HG03175 (cell line): Measurements from ENCODE around the gene IQCK.

Source experiments
- ATAC-seq: cut with Tn5 transposase; IDR thresholded peaks from one replicate; pipeline ENCODE4 v1.9.1; 2021; ENCODE audit warnings: mild to moderate bottlenecking, moderate library complexity; ENCODE audit not compliant: unreplicated experiment

The IQCK gene

DNA sequence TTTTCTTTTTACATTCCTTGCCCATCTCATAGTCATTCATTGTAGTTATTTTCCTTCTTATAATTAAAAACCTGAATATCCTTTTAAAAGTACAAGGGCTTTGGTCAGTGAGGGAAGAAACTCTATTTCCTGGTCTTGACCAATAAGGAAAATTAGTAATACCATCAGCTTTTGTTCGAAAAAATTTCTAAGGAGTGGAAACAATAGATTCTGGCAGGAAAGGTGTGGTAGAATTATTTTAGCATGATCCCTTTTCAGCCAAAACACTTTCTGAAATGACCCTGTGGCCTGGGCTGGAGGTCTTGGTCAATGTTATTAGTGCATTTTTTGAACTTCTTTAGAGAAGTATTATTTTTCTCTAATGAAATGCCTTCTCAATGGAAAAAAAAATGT, 36.6 kb downstream of the IQCK start:
- ATAC-seq, result no peak

DNA sequence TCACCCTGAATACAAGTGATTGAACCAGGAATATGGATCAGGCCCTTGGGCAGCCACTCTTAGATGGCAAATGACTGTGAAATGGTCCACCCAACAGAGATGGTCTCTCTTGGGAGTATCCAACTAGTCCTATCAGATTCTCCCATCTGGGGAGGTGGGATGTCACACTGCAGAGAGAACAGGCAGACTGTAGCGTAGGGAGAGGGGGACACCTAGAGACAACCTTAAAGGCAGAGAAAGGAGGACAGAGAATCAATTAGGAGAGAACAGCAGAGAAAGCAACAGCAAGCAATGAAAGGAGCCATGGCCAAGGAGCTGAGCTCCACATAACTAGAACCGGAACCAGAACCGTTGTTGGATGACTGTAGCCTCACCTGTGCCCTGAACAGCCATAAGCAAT, 37.2 kb downstream of the IQCK start:
- no peak for ATAC-seq

DNA sequence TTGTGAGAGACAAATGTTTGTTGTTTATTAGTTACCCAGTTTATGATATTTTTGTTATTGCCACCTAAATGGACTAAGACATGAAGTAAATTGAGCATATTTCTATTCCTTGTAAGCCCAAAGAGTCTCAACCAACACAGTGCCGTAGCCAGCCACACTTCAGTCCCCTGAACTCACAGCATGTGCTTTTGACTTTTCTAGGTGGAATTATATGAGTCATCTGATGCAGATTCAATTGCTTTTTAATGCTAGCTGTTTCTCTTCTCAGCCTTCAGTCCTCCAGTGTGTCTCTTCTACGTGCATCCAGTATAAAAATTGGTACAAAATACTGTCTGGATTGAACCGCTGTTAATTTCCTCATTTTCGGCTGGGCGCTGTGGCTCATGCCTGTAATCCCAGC, 39.0 kb downstream of the IQCK start:
- ATAC-seq, result no peak

DNA sequence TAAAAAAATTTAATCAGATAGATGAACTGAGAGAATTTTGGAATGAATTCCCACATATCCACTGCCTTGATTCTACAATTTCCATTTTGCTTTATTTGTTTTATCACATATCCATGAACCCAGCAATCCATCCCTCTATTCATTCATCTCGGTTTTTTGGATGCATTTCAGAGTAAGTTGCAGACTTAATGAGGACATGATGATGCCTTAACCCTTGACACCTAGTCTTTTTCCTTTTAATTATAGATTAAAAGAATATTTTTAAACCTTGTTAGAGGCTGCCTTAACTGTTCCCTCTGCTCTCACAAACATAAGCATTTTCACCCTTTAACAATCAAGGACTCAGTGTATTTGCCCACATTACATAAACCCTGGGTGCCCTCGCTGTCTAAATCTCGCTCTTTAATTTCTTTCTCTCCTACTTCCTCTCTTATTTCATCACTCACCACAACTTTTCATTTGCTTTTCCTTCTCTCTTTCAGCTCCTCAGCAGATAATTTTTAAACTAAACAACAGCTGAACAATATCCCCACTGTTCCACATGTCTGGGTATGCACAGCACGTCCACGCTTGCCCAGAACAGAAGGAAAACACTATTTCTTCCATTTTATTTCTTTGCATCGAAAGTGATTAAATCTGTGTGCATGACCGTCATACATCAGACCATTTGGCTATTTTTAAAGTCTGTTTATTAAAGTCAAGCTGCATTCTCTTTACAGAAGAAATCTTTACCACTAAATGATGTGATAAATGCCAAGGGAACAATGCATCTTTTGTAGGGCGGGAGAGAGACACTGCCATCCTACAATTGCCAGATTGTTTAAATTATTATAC, 39.9 kb downstream of the IQCK start:
- ATAC-seq, result no peak

DNA sequence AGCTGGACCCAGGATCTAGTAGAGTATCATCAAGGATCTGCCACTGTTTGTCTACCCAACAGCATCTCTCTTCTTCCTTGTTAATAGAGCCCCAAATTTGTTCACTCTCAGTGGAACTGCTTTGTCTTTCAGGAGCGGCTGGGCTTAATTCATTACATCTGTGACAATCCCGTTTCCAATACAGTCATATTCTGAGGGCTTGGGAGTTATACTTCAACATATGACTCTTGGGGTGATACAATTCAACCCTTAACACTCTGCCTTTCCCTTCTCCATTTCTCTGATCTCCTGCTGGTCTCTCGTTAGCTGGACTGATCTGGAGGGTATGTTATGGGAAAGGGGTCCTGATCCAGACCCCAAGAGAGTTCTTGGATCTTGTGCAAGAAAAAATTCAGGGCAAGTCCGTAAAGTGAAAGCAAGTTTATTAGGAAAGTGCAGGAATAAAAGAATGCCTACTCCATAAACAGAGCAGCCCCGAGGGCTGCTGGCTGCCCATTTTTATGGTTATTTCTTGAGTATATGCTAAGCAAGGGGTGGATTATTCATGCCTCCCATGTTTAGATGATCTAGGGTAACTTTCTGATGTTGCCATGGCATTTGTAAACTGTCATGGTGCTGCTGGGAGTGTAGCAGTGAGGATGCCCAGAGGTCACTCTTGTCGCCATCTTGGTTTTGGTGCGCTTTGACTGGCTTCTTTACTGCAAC, 42.4 kb downstream of the IQCK start:
- no peak for ATAC-seq

DNA sequence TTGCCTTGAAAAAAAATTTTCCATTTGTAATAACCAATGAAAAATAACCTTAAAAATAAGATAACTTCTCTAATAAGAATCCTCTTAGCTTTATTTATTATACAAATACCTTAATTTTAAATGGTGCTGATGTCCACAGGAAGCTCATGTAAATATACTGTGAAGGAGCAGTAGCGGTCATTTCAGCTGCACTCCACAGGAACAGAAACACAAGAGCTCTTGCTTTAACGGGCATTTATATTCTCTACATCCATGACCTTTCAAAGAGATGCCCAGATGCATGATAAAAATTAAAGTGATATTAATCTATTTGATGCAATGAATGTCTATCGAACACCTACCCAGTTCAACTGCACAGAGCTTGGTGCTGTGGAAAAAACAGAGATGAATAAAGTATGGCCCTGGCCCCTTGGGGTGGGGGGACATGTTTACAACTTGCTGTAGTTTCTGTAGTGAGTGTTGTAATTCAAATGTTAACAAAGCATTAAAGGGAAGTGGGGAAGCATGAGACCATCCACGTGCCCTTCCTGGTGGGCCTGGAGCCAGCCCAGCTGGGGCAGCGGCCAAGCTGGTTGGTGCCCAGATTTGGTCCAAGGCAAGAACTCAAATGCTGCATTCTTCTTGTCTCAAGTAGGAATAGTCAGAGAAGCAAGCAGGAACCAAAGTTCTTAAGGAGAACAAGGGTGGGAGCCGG, 47.9 kb downstream of the IQCK start:
- no peak for ATAC-seq

DNA sequence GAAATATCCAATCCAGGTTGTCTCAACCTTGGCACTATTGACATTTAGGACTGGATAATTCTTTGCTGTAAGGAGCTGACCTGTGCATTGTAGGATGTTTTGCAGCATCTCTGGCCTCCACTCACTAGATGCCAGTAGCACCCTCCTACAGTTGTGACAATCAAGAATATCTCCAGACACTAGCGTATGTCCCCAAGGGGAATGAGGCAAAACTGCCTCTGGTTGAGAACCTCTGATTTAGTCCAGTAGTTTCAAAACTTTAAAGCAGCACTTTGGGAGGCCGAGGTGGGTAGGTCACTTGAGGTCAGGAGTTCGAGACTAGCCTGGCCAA, 48.4 kb downstream of the IQCK start:
- ATAC-seq, result no peak

DNA sequence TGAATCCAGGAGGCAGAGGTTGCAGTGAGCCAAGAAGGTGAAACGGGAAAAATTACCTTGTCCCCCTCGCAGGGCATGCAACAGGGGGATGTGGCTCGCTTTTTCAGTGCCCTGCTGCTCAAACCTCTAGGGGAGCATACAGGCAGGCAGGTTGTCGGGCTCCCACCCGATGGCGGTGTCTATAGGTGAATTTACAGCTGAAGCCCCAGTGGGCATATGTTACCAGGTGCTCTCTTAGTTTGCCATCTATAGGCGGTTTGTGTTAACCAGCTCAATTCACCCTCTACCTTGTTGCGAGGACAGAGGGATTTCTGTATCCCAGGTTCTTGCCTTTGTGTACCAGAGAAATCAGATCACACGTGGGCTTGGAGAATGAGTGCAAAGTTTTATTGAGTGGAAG, 48.9 kb downstream of the IQCK start:
- ATAC-seq, result no peak

DNA sequence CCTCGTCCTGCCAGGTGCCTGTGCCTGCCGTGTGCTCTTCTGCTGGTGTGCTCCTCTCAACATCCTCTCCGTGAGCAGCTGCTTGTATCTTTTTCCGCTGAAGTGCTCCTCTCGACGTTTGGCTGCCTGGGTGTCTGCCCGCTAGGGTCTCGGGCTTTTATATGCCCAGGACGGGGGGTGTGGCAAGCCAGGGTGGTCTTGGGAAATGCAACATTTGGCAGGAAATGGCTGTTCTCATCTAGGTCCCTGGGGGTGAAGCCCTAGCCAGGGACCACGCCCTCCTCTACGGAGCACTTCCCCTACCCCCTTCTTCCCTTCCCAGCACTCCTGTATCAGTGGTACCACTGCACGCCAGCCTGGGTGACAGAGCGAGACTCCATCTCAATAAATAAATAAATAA, 49.4 kb downstream of the IQCK start:
- no peak for ATAC-seq

DNA sequence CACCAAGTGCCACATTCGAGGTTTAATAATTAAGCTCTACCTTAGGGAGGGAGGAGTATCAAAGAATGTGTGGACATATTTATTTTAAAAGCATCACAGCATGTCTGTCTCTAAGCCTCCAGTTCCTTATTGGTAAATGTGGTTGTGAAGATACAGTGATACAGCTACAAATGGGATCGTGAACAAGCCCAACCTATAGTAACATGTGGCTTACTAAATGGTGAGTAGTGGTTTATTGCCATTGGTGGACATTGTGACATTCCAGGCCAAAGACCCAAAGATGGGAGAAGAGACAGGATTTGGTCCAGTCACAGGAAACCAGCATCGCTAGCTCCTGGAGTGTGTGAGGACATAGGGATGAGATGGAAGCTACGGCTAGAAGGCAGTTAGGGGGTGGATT, 51.2 kb downstream of the IQCK start:
- ATAC-seq, result no peak

DNA sequence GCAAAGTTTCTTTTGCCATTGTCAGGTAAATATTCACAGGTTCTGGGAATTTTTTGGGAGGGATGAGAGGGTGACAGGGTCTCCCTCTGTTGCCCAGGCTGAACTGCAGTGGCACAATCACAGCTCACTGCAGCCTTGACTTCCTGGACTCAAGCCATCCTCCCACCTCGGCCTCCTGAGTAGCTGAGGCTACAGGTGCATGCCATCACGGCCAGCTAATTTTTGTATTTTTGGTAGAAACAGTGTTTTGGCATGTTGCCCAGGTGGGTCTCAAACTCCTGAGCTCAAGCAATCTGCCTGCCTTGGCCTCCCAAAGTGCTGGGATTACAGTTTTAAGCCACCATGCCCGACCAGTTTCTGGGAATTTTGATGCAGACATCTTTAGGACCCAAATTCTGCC, 53.0 kb downstream of the IQCK start:
- no peak for ATAC-seq

DNA sequence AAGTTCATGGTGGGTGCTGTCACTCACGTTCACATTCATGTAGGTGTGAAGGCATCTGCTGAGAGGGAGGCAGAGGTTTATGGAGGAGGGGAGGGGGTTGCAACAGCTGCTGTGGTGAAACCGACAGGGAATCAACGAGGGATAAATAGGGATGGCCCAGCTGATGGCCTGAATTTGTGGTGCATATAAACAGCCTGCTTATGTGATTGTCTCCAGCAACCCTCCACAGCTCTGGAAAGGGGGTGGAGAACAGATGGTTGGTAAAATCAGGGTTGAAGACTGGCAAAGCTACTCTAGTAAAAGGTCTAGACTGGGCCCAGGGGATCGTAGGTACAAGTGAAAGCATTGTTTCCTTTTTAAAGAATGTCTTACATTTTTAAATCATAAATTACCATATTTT, 53.7 kb downstream of the IQCK start:
- no peak for ATAC-seq

DNA sequence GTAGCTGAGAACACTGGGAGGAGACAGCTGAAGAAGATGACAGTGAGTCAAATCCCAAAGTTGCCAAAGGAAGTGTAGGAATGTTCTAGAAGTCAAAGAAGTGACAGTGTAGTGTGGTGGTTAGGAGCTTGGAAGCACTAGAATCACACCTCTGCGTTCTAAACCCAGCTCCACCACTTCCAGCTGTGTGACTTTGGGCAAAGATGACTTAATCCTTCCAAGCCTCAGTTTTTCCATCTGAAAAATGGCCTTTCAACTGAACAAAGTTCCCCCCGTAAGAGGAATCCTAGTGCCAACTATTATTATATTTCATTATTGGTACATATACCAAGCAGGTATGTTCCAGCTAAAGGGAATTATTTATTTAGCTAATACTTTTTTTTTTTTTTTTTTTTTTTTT, 56.0 kb downstream of the IQCK start:
- ATAC-seq, result no peak

DNA sequence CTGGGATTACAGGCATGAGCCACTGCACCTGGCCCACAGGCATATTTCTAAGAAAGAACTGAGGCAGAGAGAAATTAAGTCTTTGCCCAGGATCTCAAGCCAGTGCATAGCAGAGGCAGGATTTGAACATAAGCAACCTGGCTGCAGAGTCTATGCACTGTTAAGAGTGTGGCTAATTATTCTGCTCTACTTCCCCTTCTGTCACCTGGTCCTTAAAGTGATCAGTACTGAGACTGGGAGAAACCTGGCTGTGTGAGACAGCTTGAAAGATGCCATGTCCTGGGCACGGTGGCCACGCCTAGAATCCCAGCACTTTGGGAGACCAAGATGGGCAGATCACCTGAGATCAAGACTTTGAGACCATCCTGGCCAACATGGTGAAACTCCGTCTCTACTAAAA, 58.1 kb downstream of the IQCK start:
- ATAC-seq, result no peak

DNA sequence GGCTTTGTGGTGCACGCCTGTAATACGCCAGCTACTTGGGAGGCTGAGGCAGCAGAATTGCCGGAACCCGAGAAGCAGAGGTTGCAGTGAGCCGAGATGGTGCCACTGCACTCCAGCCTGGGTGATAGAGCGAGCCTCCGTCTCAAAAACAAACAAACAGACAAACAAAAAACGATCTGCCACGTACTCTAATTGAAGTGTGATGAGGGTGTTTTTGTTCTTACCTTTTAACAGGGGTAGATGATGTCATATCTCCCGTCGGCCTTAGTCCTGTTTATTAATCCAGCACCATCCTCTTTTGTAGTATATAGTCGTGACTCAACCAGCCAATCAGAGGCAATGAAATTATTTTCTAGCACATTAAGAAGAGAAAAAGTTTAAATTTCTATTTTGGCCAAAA, 58.5 kb downstream of the IQCK start:
- no peak for ATAC-seq

DNA sequence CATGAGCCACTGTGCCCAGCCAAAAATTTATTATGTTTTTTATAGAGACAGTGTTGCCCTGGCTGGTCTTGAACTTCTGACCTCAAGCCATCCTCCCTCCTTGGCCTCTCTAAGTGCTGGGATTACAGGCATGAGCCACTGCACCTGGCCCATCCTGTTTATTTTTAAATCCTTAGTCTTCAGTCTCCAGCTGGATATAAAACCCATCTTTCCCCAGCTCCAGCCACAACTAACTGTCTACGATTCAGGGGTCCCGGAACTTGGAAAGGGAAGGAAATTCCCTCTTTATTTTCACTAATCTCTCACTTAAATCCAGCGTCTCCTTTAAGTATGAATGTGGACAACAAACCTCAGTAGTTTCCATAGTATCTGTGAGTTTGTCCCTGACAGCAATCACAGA, 62.2 kb downstream of the IQCK start:
- no peak for ATAC-seq

DNA sequence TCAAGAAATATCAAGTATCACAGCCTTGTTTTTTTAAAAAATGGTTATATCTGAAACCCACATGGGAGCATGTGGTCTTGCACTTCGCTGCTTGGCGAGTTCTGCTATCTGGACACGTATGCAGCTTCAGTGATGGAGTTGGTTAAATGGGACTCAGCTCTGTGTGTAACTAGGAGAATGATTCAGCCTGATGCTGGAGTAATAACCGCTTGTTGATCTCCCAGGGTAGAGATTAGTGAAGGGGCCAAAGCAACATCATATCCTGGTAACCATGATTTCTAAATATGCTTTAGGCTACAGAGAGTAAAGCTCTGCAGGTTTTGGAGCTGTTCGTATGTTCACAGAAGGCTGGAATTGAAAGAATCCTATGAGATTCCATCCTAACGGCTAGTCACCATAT, 63.2 kb downstream of the IQCK start:
- no peak for ATAC-seq

DNA sequence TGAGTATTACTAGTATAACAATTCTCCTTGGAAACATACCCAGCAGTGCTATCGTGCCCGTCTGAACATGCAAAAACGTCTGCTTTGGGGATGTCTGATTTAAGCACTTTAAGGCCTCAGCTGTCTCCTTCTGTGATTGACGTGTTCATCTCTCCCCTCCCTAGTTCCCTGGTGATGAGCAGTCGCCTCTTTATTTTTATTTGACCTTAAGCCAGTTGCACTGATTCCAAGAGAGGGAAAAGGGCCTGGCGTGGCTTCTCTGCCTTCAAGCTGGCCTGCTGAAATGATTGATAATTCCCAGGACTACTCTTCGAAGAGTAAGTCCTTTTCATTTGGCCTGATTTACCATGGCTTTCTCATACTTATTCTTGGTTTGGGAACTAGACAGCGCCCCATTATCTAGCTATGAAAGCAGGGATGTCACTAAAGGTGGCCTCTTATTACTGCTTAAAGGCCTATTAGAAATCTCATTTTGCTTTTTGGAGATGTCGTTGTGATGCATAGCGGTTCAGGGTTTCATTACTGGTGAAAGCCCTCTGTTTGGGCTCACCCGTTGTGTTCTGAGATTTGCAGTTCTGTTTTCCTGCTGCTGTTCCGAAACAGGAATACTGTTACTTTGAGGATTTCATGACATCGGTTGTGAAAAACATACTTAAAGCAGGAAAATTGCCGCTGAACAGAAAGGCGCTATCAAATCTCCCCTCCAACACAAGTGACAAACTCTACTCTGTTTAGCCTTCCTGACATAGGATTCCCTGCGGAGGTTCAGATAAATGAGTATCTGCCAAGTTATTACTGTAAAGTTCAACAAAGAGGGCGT, 65.5 kb downstream of the IQCK start:
- no peak for ATAC-seq

DNA sequence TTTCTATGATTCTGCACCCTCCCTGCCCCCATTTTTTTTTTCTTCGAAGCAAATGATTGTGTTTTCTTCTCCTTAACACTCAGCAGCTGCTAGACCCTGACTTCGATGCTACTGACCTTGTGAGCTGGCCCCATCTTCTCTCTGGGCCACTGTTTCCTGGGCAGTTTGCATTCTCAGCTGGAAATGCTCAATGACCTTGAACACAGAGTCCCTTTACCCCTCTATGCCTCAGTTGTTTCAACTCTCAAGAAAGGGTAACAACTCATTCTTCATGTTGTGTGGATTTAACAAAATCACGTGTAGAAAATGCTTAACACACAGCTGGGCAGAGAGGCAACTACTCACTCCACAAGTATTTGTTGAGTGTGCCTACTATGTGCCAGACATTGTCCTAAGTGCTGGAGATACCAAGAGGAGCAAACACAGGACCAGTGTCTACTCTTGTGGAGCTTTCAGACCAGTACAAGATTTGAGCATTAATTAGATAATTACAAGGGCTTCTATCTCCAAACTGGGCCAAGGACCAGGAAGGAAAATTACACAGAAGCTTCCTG, 66.2 kb downstream of the IQCK start:
- no peak for ATAC-seq

DNA sequence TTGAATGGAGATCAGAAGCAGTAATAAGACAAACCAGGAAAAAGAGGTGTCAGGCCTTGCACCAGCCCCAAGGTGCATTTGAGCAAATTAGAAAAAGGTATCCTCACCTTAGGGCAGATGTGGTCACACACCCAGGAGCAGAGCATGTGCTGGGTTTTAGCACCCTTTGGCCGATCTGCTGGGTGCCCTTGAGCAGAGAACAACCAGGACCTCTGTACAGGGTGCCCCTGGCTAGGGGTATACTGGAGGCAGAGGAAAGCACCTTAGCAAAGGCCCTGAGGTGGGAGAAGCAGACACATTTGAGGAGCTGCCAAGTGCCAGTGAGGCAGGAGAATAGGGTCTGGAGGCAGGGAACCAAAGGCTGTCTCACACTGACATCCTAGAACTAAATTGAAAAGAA, 67.0 kb downstream of the IQCK start:
- ATAC-seq, result no peak

DNA sequence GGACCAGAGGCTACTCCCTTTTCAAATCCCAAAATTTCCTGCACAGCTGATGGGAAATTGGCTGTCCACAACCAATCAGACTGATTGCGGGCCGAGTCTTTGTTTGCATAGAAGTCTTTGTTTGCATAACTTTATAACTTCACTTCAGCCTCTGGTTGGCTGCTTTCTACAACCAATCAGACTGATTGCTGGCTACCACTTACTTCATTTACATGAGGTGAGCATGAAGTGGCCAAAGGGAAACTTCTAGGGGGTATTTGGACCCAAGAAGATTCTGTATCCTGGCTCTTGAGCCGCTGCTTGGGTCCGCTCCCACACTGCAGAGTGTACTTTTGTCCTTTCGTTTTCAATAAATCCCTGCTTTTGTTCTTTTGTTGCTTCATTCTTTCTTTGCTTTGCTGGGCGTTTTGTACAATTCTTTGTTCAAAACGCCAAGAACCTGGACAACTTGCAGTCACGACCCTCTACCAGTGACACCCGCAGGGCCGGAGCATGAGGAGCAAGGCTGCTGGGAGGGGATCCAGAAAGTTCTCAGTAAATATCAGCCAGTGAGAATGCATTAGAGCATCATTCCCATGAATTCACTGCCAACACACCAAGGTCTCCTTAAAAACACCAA, 67.5 kb downstream of the IQCK start:
- no peak for ATAC-seq
